ENCODE results near the gene BMPER.
A peak's percentile ranks its signal among the peaks of the same experiment; 100 is the strongest.

The BMPER gene

GRCh38 chr7:34026481-34027190 is 121.3 kb downstream of the BMPER start:
- no peak for DNase-seq (ENCODE audit: low read depth)

DNA sequence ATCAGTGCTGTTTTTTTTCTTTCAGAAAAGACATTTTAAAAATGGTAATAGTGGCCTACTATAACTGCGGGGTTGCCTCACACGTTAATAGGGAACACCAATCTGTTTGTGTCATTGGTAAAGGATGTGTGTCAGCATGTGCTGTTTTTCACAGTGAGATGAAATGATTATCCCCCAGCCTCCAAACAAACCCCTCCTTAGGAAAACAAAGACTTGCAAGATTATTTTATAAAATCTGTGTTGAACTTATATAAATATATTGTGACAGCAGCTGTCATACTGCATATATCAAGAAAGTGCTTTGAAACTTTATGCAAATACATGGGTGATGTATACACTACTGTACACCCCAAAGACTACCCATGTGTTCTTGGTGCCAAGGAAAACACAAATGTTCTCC is 125.8 kb downstream of the BMPER start:
- no peak for DNase-seq (ENCODE audit: low read depth)

DNA sequence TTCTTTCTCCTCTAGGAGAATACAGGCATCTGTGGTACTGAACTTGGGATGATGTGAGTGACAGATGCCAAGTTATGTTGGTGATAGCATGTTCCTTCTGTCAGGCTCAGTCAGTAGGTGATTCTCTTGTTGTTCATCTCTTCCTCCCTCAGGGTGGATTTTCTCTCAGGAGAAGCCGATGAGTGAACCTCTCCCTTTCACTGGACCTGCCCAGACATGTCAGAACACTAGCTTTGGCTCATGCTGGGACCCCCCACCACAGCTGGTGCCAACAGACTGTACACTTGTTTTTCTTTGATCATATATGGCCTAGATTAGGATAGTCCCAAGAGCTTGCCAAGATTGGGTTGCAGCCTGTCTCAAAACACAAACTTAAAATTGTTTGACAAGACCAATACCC is 129.4 kb downstream of the BMPER start:
- no peak for DNase-seq (ENCODE audit: low read depth)

GRCh38 chr7:34036051-34036920 is 130.9 kb downstream of the BMPER start:
- DNase-seq (ENCODE audit: low read depth): peak; percentile 84

DNA sequence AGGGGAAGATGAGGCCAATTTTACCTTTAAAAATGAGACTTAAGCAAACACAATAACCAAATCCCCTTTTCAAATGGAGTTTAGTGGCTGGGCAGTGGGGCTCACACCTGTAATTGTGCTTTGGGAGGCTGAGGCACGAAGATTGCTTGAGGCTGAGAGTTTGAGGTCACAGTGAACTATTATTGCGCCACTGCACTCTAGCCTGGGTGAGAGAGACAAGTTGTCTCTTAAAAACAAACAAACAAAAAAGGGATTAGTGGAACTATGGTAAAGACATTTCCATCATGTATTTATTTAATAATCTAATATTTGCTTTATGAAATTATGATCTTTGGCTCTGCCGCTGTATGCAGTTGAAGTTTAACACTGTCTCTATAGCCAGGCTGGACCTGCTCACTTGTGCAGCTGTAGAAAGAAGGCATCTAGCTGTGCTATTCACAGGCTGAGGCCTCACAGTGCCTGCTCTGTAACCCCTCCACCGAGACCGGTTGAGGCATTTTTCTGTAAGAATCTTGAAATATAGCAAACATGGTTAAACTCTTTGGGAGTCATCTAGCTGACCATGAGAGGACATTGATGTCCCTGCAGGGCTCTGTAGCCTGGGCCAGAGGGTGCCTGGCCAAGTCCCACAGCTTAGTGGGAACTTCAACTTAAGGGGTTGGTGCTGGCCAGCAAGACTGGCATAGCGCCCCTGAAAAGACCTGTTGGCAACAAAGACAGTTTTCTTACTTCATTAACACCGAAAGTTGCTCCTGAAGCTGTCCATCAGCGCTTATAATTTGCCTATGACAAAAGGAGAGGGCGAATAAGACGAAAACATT is 131.8 kb downstream of the BMPER start:
- no peak for DNase-seq (ENCODE audit: low read depth)

DNA sequence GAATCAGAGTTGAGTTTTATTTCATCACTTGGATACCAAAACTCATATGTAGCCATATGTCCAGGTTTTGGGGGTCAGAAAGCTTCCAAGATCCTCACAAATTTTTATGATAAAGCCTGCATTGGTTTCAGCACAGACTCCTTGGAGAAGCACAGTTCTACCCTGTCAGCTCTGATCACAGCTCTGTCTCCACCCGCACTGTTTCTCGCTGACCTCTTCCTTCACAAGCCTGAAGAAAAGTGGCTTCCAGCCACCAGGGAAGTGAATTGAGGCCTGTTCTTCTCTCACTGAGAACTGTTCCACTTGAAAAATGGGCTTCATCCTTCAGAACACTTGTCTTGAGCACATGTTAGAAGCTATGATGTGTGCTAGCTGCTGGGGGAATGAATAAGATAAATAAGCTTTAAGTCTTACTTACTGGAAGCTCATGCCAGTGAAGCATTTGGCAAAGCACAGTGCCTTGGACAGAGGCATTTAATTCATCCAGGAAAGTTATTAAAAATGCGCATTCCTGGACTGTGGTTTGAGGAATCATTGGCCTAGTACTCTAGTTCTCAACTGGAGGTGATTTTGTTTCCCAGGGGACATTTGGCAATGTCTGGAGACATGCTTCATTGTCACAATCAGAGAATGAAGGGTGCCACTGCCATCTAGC is 133.6 kb downstream of the BMPER start:
- peak; percentile 30 for DNase-seq (ENCODE audit: low read depth)

DNA sequence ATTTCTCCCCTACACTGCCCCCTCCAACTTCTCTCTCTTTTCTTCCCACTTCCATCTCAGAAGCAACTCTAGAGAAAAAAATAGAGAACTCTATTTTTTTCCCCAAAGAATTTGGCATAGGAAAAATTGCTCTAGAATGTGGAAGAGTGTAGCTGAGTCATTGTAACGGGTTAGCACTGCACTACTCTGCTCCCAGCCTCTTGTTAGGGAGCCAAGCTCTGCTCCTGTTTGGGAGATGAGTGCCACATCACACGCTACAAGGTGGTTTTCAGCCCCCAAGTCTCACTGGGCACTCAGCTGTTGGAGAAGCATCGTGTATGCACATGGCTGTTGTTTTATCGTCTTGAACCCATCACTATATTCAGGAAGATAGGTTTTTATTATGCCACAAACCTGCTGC is 136.4 kb downstream of the BMPER start:
- DNase-seq (ENCODE audit: low read depth): no peak

DNA sequence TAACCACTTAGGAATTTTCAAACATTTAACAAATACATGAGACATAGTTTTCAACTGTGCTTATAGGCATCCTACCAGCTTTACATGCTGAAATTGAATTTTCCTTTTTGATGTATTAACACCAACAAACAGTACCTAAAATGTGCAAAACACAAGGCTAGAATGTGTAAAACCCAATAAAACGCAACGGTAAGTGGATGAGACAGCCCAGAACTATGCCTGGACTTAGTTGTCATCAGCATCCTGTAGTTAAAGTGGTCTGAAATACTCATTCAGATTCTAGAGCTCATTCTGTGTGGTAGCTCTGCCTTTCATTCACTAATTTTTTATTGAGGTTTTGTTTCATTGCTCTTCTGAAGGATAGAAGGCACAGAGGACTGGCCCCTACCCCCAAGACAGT is 137.1 kb downstream of the BMPER start:
- DNase-seq (ENCODE audit: low read depth): no peak

- DNase-seq (ENCODE audit: low read depth): no peak
Measured at GRCh38 chr7:34043461-34044305, 138.3 kb downstream of the BMPER start.

DNA sequence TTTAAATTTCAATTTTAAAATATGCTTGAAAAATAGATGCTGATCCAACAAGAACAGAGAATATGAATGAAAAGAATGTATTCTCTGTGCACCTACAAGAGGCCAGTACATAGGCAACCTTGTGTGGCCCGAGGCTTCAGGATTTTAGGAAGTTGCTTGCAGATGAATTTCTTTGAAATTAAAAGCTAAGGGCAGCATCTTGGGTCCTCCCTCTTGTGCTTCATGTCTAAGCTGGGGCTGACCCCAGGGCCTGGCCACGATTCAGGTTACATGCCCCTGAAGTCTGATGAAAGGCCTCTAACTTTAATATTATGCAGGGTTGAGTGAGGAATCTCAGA is 138.9 kb downstream of the BMPER start:
- DNase-seq (ENCODE audit: low read depth): no peak

DNA sequence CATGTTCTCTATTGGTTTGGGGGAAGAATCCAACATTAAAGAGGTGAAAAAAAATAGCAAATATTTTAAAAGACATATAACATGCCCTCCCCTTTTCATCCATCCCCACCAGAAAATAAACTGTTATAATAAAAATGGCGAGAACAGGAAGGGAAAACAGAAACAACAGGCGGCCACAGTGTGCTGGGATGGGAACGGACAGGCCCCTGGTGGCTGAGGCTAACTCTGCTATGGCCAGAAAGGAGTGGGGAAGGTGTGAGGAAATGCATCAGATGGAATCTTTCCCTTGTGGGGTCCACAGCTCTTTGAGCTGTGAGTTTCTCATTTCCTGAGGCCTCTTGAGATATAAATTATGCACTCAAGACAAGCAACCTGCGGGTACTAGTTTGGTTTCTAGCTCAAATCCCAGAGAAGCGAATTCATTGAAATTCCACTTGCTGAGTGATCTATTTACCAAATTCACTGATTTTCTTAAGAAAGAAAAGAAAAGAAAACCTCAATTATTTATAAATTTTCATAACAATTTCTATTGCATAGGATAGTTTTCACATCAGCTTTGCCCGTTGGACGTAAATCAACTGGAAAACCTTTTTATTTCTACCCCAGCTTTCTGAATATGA is 139.5 kb downstream of the BMPER start:
- no peak for DNase-seq (ENCODE audit: low read depth)

DNA sequence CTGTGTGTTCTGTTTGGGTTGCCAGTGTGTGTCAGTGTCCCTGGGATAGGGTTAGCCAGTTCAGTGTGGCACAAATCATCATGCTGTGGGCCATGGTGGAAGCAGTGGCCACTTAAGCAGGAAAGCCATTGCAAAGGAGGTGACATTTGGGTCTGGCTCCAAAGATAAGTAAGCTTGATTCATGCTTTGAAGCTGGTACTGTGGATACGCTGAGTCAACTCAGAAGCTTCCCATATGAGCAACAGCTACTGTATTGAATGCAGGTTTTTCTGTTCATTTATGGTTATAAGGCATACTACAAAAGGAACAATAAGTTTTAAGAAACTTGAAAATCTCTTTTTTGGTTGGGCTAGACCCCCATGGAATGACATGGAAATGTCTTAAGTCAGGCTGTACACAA is 143.1 kb downstream of the BMPER start:
- no peak for DNase-seq (ENCODE audit: low read depth)

- DNase-seq (ENCODE audit: low read depth): no peak
Measured at GRCh38 chr7:34054075-34054474, 148.7 kb downstream of the BMPER start.

- no peak for DNase-seq (ENCODE audit: low read depth)
Measured at GRCh38 chr7:34057136-34057535, 151.8 kb downstream of the BMPER start.

DNA sequence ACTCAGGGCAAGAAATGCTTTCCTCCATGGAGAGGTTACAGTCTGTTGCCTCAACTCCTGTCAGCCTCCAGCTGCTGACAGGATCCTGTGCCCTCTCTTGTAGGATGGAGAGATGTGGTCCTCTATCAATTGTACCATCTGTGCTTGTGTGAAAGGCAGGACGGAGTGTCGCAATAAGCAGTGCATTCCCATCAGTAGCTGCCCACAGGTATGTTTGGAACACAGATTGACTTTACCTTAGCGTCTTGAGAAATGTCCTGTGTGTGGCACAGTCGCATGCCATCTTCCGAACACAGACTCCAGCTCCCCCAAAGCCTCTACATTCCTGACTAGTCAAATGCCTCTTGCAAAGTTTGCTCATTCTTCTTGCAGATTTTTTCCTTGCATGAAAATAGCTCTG is 152.6 kb downstream of the BMPER start:
- peak; percentile 61 for DNase-seq (ENCODE audit: low read depth)

- no peak for DNase-seq (ENCODE audit: low read depth)
Measured at GRCh38 chr7:34058801-34059135, 153.4 kb downstream of the BMPER start.

GRCh38 chr7:34059136-34059828 is 153.9 kb downstream of the BMPER start:
- DNase-seq (ENCODE audit: low read depth): no peak

DNA sequence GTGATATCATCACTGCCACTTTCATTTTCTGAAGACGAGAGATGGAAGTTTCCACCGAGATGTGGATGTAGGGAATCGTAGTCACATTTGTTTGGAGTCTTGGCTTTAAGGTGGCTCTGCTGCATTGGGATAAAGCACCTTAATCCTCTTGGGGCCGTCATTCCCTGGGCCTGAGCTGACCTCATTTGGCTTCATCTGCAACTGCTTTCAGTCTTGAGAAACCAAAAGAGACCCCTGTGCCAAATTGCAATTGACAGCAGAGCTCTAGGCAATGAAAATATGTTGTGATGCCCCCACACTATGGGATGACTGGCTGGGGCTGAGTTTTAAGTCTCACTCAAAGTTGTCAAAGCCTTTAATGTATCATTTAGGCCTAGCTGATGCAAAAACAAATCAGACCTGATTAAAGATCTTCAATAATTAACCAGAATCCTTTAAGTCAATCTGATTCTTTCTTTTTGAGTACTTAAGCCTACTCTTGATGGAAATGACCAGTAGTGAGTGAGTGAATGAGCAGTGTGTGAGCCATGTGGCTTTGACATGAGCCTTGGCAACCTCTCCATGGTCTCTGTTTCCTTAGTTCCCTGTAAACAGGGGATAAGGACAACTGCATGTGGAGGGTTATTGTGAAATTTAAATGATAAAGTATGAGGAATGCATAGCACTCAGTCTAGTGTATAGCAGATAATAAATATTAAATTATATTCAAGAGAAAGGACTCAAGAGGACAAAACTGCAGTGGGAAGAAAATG is 155.0 kb downstream of the BMPER start:
- peak; percentile 84 for DNase-seq (ENCODE audit: low read depth)

GRCh38 chr7:34061149-34061548 is 155.8 kb downstream of the BMPER start:
- peak; percentile 95 for DNase-seq (ENCODE audit: low read depth)

- no peak for DNase-seq (ENCODE audit: low read depth)
Measured at GRCh38 chr7:34062341-34062740, 157.0 kb downstream of the BMPER start.

Measured in amniotic epithelial cell (primary cell).